ENCODE measurements around the gene GAS7.

Gene GAS7

GRCh38 chr17:9991796-9992195 lies 206.6 kb downstream of the GAS7 start:
- H3K9ac ChIP-seq (ENCODE audit: insufficient read length): no peak overlapping the region
- no peaks in the 10 kb centered on the region for H3K9me3 ChIP-seq (ENCODE audit: low read depth, low read length)
- no peak for DNase-seq (ENCODE audit: low read depth, low spot score)
- H3K36me3 ChIP-seq (ENCODE audit: insufficient read depth, low read length): no peaks in the 10 kb centered on the region
- TF ChIP-seq EZH2 (IDR thresholded peaks at IDR 0.05) (no peak), POLR2AphosphoS5 (IDR thresholded peaks at IDR 0.05; ENCODE audit: borderline replicate concordance, low read depth, low read length) (no peak), FOXP2 (optimal IDR thresholded peaks at IDR 0.05; ENCODE audit: control extremely low read depth, extremely low read length, insufficient read depth) (no peak)
- no peak overlapping the region for H3K4me3 ChIP-seq
- H3K27ac ChIP-seq: no peak overlapping the region

- Histone ChIP-seq H3K36me3 (ENCODE audit: insufficient read depth, low read length) (no peaks in the 10 kb centered on the region), H3K9ac (ENCODE audit: insufficient read length) (no peak overlapping the region), H3K4me3 (no peak overlapping the region), H3K27ac (no peak overlapping the region), H3K9me3 (ENCODE audit: low read depth, low read length) (no peaks in the 10 kb centered on the region)
- no peak for DNase-seq (ENCODE audit: low read depth, low spot score)
- TF ChIP-seq FOXP2 (optimal IDR thresholded peaks at IDR 0.05; ENCODE audit: control extremely low read depth, extremely low read length, insufficient read depth): no peak
These were observed 207.1 kb downstream of the GAS7 start for GRCh38 chr17:9991351-9991750.

GRCh38 chr17:9987779-9988585 lies 210.4 kb downstream of the GAS7 start:
- no peak for DNase-seq (ENCODE audit: low read depth, low spot score)
- TF ChIP-seq FOXP2 (optimal IDR thresholded peaks at IDR 0.05; ENCODE audit: control extremely low read depth, extremely low read length, insufficient read depth) (no peak), EZH2 (IDR thresholded peaks at IDR 0.05) (no peak), POLR2AphosphoS5 (IDR thresholded peaks at IDR 0.05; ENCODE audit: borderline replicate concordance, low read depth, low read length) (no peak)
- Histone ChIP-seq H3K9me3 (ENCODE audit: low read depth, low read length) (no peaks in the 10 kb centered on the region), H3K9ac (ENCODE audit: insufficient read length) (no peak overlapping the region), H3K4me3 (no peak overlapping the region), H3K36me3 (ENCODE audit: insufficient read depth, low read length) (no peaks in the 10 kb centered on the region), H3K27ac (no peak overlapping the region)

- H3K36me3 ChIP-seq (ENCODE audit: insufficient read depth, low read length): no peaks in the 10 kb centered on the region
- H3K27ac ChIP-seq: no peak overlapping the region
- no peak for DNase-seq (ENCODE audit: low read depth, low spot score)
- no peak overlapping the region for H3K4me3 ChIP-seq
- H3K9me3 ChIP-seq (ENCODE audit: low read depth, low read length): no peaks in the 10 kb centered on the region
- TF ChIP-seq FOXP2 (optimal IDR thresholded peaks at IDR 0.05; ENCODE audit: control extremely low read depth, extremely low read length, insufficient read depth) (no peak), EZH2 (IDR thresholded peaks at IDR 0.05) (no peak), POLR2AphosphoS5 (IDR thresholded peaks at IDR 0.05; ENCODE audit: borderline replicate concordance, low read depth, low read length) (no peak)
- no peak overlapping the region for H3K9ac ChIP-seq (ENCODE audit: insufficient read length)
These were observed 211.5 kb downstream of the GAS7 start for GRCh38 chr17:9986754-9987382.

- no peak overlapping the region for H3K4me3 ChIP-seq
- no peak for DNase-seq (ENCODE audit: low read depth, low spot score)
- no peak overlapping the region for H3K9ac ChIP-seq (ENCODE audit: insufficient read length)
- no peaks in the 10 kb centered on the region for H3K9me3 ChIP-seq (ENCODE audit: low read depth, low read length)
- no peaks in the 10 kb centered on the region for H3K36me3 ChIP-seq (ENCODE audit: insufficient read depth, low read length)
- TF ChIP-seq FOXP2 (optimal IDR thresholded peaks at IDR 0.05; ENCODE audit: control extremely low read depth, extremely low read length, insufficient read depth) (no peak), EZH2 (IDR thresholded peaks at IDR 0.05) (no peak), POLR2AphosphoS5 (IDR thresholded peaks at IDR 0.05; ENCODE audit: borderline replicate concordance, low read depth, low read length) (no peak)
- H3K27ac ChIP-seq: no peak overlapping the region
These were observed 212.8 kb downstream of the GAS7 start for GRCh38 chr17:9985646-9986045.

GRCh38 chr17:9984768-9985167 lies 213.6 kb downstream of the GAS7 start:
- H3K9ac ChIP-seq (ENCODE audit: insufficient read length): no peak overlapping the region
- DNase-seq (ENCODE audit: low read depth, low spot score): no peak
- no peak overlapping the region for H3K4me3 ChIP-seq
- no peaks in the 10 kb centered on the region for H3K36me3 ChIP-seq (ENCODE audit: insufficient read depth, low read length)
- no peaks in the 10 kb centered on the region for H3K9me3 ChIP-seq (ENCODE audit: low read depth, low read length)
- no peak overlapping the region for H3K27ac ChIP-seq
- TF ChIP-seq EZH2 (IDR thresholded peaks at IDR 0.05) (no peak), POLR2AphosphoS5 (IDR thresholded peaks at IDR 0.05; ENCODE audit: borderline replicate concordance, low read depth, low read length) (no peak), FOXP2 (optimal IDR thresholded peaks at IDR 0.05; ENCODE audit: control extremely low read depth, extremely low read length, insufficient read depth) (no peak)

- TF ChIP-seq POLR2AphosphoS5 (IDR thresholded peaks at IDR 0.05; ENCODE audit: borderline replicate concordance, low read depth, low read length) (no peak), FOXP2 (optimal IDR thresholded peaks at IDR 0.05; ENCODE audit: control extremely low read depth, extremely low read length, insufficient read depth) (no peak), EZH2 (IDR thresholded peaks at IDR 0.05) (no peak)
- no peaks in the 10 kb centered on the region for H3K9me3 ChIP-seq (ENCODE audit: low read depth, low read length)
These were observed 216.2 kb downstream of the GAS7 start for GRCh38 chr17:9982159-9982558.

GRCh38 chr17:9981344-9981915 lies 217.0 kb downstream of the GAS7 start:
- Histone ChIP-seq H3K27ac (no peak overlapping the region), H3K36me3 (ENCODE audit: insufficient read depth, low read length) (no peaks in the 10 kb centered on the region), H3K9me3 (ENCODE audit: low read depth, low read length) (no peaks in the 10 kb centered on the region), H3K4me3 (no peak overlapping the region), H3K9ac (ENCODE audit: insufficient read length) (no peak overlapping the region)
- no peak for DNase-seq (ENCODE audit: low read depth, low spot score)
- no peak for TF ChIP-seq EZH2 (IDR thresholded peaks at IDR 0.05)
- no peak for TF ChIP-seq POLR2AphosphoS5 (IDR thresholded peaks at IDR 0.05; ENCODE audit: borderline replicate concordance, low read depth, low read length)
- no peak for TF ChIP-seq FOXP2 (optimal IDR thresholded peaks at IDR 0.05; ENCODE audit: control extremely low read depth, extremely low read length, insufficient read depth)

More at GRCh38 chr17:9982159-9982558, 216.2 kb downstream of the GAS7 start:
- Histone ChIP-seq H3K27ac (no peak overlapping the region), H3K4me3 (no peak overlapping the region), H3K36me3 (ENCODE audit: insufficient read depth, low read length) (no peaks in the 10 kb centered on the region), H3K9ac (ENCODE audit: insufficient read length) (no peak overlapping the region)
- no peak for DNase-seq (ENCODE audit: low read depth, low spot score)
